ENCODE measurements around the gene RNF10.

Gene RNF10

GRCh38 chr12:120490833-120491512, 43.2 kb upstream of the RNF10 start:
- in situ Hi-C loops (cut with MboI; ENCODE audit: low sequenced_read_pairs, unreplicated experiment): no loop called here
- TF ChIP-seq, protein P1, sequence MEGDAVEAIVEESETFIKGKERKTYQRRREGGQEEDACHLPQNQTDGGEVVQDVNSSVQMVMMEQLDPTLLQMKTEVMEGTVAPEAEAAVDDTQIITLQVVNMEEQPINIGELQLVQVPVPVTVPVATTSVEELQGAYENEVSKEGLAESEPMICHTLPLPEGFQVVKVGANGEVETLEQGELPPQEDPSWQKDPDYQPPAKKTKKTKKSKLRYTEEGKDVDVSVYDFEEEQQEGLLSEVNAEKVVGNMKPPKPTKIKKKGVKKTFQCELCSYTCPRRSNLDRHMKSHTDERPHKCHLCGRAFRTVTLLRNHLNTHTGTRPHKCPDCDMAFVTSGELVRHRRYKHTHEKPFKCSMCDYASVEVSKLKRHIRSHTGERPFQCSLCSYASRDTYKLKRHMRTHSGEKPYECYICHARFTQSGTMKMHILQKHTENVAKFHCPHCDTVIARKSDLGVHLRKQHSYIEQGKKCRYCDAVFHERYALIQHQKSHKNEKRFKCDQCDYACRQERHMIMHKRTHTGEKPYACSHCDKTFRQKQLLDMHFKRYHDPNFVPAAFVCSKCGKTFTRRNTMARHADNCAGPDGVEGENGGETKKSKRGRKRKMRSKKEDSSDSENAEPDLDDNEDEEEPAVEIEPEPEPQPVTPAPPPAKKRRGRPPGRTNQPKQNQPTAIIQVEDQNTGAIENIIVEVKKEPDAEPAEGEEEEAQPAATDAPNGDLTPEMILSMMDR (IDR thresholded peaks at IDR 0.05; ENCODE audit: borderline replicate concordance, control extremely low read depth, extremely low read depth, insufficient read depth, missing control alignments): no peak
- DNase-seq (ENCODE audit: low spot score): no peak

GRCh38 chr12:120495186-120495730, 38.9 kb upstream of the RNF10 start:
- DNase-seq (ENCODE audit: low spot score): no peak
- TF ChIP-seq, protein P1 (IDR thresholded peaks at IDR 0.05; ENCODE audit: borderline replicate concordance, control extremely low read depth, extremely low read depth, insufficient read depth, missing control alignments): no peak
- in situ Hi-C loops (cut with MboI; ENCODE audit: low sequenced_read_pairs, unreplicated experiment): no loop called here

- DNase-seq (ENCODE audit: low spot score): peak; percentile 99
- in situ Hi-C loops (cut with MboI; ENCODE audit: low sequenced_read_pairs, unreplicated experiment): no loop called here
- TF ChIP-seq, protein P1 (IDR thresholded peaks at IDR 0.05; ENCODE audit: borderline replicate concordance, control extremely low read depth, extremely low read depth, insufficient read depth, missing control alignments): no peak
Measured at GRCh38 chr12:120495731-120496412, 38.3 kb upstream of the RNF10 start, which contains the start of gene DYNLL1. DYNLL1 (plus strand) TSS chr12:120496113; CDS start chr12:120496422, 309 bp downstream.

DNA sequence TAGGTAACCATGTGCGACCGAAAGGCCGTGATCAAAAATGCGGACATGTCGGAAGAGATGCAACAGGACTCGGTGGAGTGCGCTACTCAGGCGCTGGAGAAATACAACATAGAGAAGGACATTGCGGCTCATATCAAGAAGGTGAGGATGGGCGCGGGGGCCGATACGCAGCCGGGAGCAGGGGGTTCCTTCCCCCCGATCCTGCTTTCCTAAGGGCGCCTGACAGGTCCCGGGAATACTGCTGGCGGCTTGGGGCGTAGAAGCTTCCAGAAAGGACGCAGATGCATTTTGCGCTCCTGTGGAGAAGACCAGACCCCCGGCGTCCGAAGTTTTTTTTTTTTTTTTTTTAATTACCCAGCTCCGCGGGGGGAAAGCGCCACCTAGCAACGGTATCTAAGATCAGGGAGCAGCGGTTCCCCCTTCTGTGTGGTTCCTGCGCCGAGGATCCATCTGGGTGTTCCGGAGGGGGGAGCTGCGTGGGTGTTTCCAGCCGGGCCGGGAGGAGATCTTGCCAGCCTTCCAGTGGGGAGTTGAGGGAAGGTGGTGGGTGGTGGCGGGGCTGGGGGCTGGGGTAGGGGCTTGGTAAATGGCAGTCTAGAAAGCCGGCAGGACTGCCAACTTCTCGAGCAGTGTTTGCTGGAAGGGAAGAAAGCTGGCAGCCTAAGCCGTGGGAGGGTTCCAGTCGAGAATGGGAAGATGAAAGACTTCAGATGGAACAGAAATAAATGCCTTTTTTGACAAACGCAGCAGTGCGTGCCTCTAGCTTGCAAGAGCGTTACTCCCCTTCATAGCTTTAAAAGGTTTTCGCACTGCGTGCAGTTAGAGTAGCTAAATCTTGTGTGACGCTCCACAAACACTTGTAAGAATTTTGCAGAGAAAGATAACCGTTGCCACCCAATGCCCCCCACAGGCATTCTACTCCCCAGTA, 37.5 kb upstream of the RNF10 start:
- TF ChIP-seq, protein P1 (IDR thresholded peaks at IDR 0.05; ENCODE audit: borderline replicate concordance, control extremely low read depth, extremely low read depth, insufficient read depth, missing control alignments): peak; percentile 42
- in situ Hi-C loops (cut with MboI; ENCODE audit: low sequenced_read_pairs, unreplicated experiment): no loop called here
- peak; percentile 72 for DNase-seq (ENCODE audit: low spot score)

- TF ChIP-seq, protein P1 (IDR thresholded peaks at IDR 0.05; ENCODE audit: borderline replicate concordance, control extremely low read depth, extremely low read depth, insufficient read depth, missing control alignments): no peak
Measured at GRCh38 chr12:120497524-120498150, 36.5 kb upstream of the RNF10 start.

More at GRCh38 chr12:120497524-120498150, 36.5 kb upstream of the RNF10 start:
- in situ Hi-C loops (cut with MboI; ENCODE audit: low sequenced_read_pairs, unreplicated experiment): no loop called here
- no peak for DNase-seq (ENCODE audit: low spot score)

Measured in GM13976 (cell line).